Activated naive CD4-positive, alpha-beta T cell treated with Interleukin-2 at 50 U/mL for 16 hours (primary cell): Measurements from ENCODE around the gene PLXDC1.

Experiments
- DNase-seq: peaks from one replicate; pipeline ENCODE4 v3.0.0-alpha.2; 2020

PLXDC1 gene

GRCh38 chr17:39151150-39151942 is at the start of gene PLXDC1:
Gene PLXDC1, minus strand, starts transcription at chr17:39151637. Its CDS starts 200 bp downstream, at chr17:39151437.
- DNase-seq, result peak; percentile 10

- no peak for DNase-seq
These were observed 49.6 kb upstream of the PLXDC1 start for GRCh38 chr17:39200957-39201510.

- peak; percentile 82 for DNase-seq
These were observed 48.8 kb upstream of the PLXDC1 start, which contains the start of gene RPL19 for GRCh38 chr17:39200070-39200879. Gene RPL19, plus strand, starts transcription at chr17:39200283. Its CDS starts 62 bp downstream, at chr17:39200345.

- peak; percentile 89 for DNase-seq
These were observed 48.3 kb upstream of the PLXDC1 start for GRCh38 chr17:39199820-39200069.

- no peak for DNase-seq
These were observed 46.7 kb upstream of the PLXDC1 start for GRCh38 chr17:39198186-39198566.

GRCh38 chr17:39197380-39198185 is 46.1 kb upstream of the PLXDC1 start, which contains the start of gene CACNB1:
Gene CACNB1, minus strand, starts transcription at chr17:39197669. Its CDS starts 174 bp downstream, at chr17:39197495.
- DNase-seq, result peak; percentile 71

GRCh38 chr17:39196808-39197291 is 45.4 kb upstream of the PLXDC1 start:
- DNase-seq, result peak; percentile 16

- no peak for DNase-seq
These were observed 44.9 kb upstream of the PLXDC1 start for GRCh38 chr17:39196241-39196807.

- no peak for DNase-seq
These were observed 44.2 kb upstream of the PLXDC1 start for GRCh38 chr17:39195568-39196160.

- no peak for DNase-seq
These were observed 43.6 kb upstream of the PLXDC1 start for GRCh38 chr17:39194985-39195524.

- no peak for DNase-seq
These were observed 42.9 kb upstream of the PLXDC1 start for GRCh38 chr17:39194089-39194984.

- DNase-seq, result no peak
These were observed 41.9 kb upstream of the PLXDC1 start for GRCh38 chr17:39193346-39193745.

GRCh38 chr17:39192901-39193300 is 41.5 kb upstream of the PLXDC1 start:
- no peak for DNase-seq

GRCh38 chr17:39191750-39192510 is 40.5 kb upstream of the PLXDC1 start:
- no peak for DNase-seq

GRCh38 chr17:39187152-39187830 is 35.9 kb upstream of the PLXDC1 start:
- DNase-seq, result no peak

- DNase-seq, result no peak
These were observed 35.1 kb upstream of the PLXDC1 start for GRCh38 chr17:39186481-39187002.

GRCh38 chr17:39183720-39184119 is 32.3 kb upstream of the PLXDC1 start:
- no peak for DNase-seq

- DNase-seq, result no peak
These were observed 31.6 kb upstream of the PLXDC1 start for GRCh38 chr17:39183045-39183444.

- no peak for DNase-seq
These were observed 29.9 kb upstream of the PLXDC1 start for GRCh38 chr17:39181303-39181702.
